Testis (tissue), 2 donors: ENCODE results near the gene RAB27A.

Experiments used
- CTCF ChIP-seq, 3 experiments: fragments of 450-650 bp in 2 of 3; fragments of 200-600 bp in 1 of 3; sonication (generic) in 1 of 3; IDR thresholded peaks; one replicate each; pipeline ENCODE4 v1.5.1; 2016 to 2019; ENCODE audit warnings: antibody characterized with exemption in 3 of 3, mild to moderate bottlenecking in 2 of 3, moderate library complexity in 1 of 3
- POLR2A ChIP-seq: fragments of 450-650 bp; IDR thresholded peaks from one replicate; pipeline ENCODE4 v1.6.1; 2017; ENCODE audit warnings: antibody characterized with exemption, mild to moderate bottlenecking, moderate library complexity

- TF ChIP-seq CTCF (IDR thresholded peaks at IDR 0.05) (no peak), POLR2A (no peak)
Measured at GRCh38 chr15:55281517-55282228, 7.9 kb downstream of the RAB27A start.
